Loucy (cell line): ENCODE data around the gene CEP83.

Experiments used
- H2AFZ ChIP-seq: fragments of 200-600 bp; sonication (generic); 2 replicates; pipeline ENCODE4 v1.6.0; 2016; ENCODE audit warnings: antibody characterized with exemption, mild to moderate bottlenecking, low read length, moderate library complexity
- H3F3A ChIP-seq: fragments of 200-600 bp; 2 replicates; pipeline ENCODE4 v1.6.0; 2016; ENCODE audit warnings: antibody characterized with exemption, low read depth, mild to moderate bottlenecking
- H3K27me3 ChIP-seq: fragments of 200-600 bp; sonication (generic); 2 replicates; pipeline ENCODE4 v1.6.1; 2014; ENCODE audit warnings: low read length, mild to moderate bottlenecking; ENCODE audit not compliant: insufficient read depth, poor library complexity, severe bottlenecking
- H3K36me3 ChIP-seq: fragments of 200-600 bp; sonication (generic); 2 replicates; pipeline ENCODE4 v1.6.1; 2016; ENCODE audit warnings: low read length; ENCODE audit not compliant: insufficient read depth
- H3K4me1 ChIP-seq: fragments of 200-600 bp; sonication (generic); 2 replicates; pipeline ENCODE4 v1.5.1; 2014; ENCODE audit warnings: low read length, mild to moderate bottlenecking; ENCODE audit not compliant: insufficient read depth, poor library complexity, severe bottlenecking
- H3K4me2 ChIP-seq: fragments of 200-600 bp; sonication (generic); 2 replicates; pipeline ENCODE4 v1.6.0; 2014; ENCODE audit warnings: antibody characterized with exemption, low read length, low read depth, mild to moderate bottlenecking; ENCODE audit not compliant: poor library complexity, severe bottlenecking
- H3K4me3 ChIP-seq: fragments of 200-600 bp; sonication (generic); 2 replicates; pipeline ENCODE4 v1.5.1; 2014; ENCODE audit warnings: low read length, mild to moderate bottlenecking, mixed read lengths; ENCODE audit not compliant: poor library complexity, severe bottlenecking
- H3K79me2 ChIP-seq: fragments of 200-600 bp; sonication (generic); 2 replicates; pipeline ENCODE4 v1.6.1; 2014; ENCODE audit warnings: low read length; ENCODE audit not compliant: insufficient read depth
- H3K9ac ChIP-seq: fragments of 200-600 bp; sonication (generic); 2 replicates; pipeline ENCODE4 v1.6.0; 2014; ENCODE audit warnings: mild to moderate bottlenecking, low read depth, low read length, moderate library complexity; ENCODE audit not compliant: poor library complexity, severe bottlenecking
- H3K9me2 ChIP-seq: fragments of 200-600 bp; sonication (generic); replicated peaks from 2 replicates; pipeline ENCODE4 v1.6.1; 2016; ENCODE audit warnings: low read depth, low read length, mixed read lengths
- H3K9me3 ChIP-seq: fragments of 200-600 bp; sonication (generic); 2 replicates; pipeline ENCODE4 v1.6.1; 2014; ENCODE audit warnings: mild to moderate bottlenecking, antibody characterized with exemption, low read length, low read depth; ENCODE audit not compliant: insufficient read depth
- H4K20me1 ChIP-seq: fragments of 200-600 bp; sonication (generic); 2 replicates; pipeline ENCODE4 v1.6.0; 2014; ENCODE audit warnings: antibody characterized with exemption, low read length, mild to moderate bottlenecking; ENCODE audit not compliant: insufficient read depth, poor library complexity, severe bottlenecking
- CTCF ChIP-seq: fragments of 200-600 bp; sonication (generic); conservative IDR thresholded peaks from 2 replicates; pipeline ENCODE4 v1.5.1; 2014; ENCODE audit warnings: mild to moderate bottlenecking, antibody characterized with exemption, low read length
- EZH2phosphoT487 ChIP-seq: fragments of 200-600 bp; IDR thresholded peaks from 2 replicates; pipeline ENCODE4 v1.6.1; 2018; ENCODE audit warnings: antibody characterized with exemption, mild to moderate bottlenecking, moderate library complexity, borderline replicate concordance

The CEP83 gene

GRCh38 chr12:94377599-94377998 lies 82.1 kb downstream of the CEP83 start:
- peaks cover 15% of the 10 kb centered on the region for H3K36me3 ChIP-seq
- no peaks in the 10 kb centered on the region for H3K79me2 ChIP-seq
- H4K20me1 ChIP-seq, result no peaks in the 10 kb centered on the region
- no peaks in the 10 kb centered on the region for H3K4me1 ChIP-seq
- H3K4me2 ChIP-seq, result no peak overlapping the region
- no peak overlapping the region for H3K4me3 ChIP-seq
- no peak overlapping the region for H2AFZ ChIP-seq
- no peaks in the 10 kb centered on the region for H3K27me3 ChIP-seq
- no peak overlapping the region for H3K9ac ChIP-seq
- H3K9me2 ChIP-seq, result no peaks in the 10 kb centered on the region
- H3K9me3 ChIP-seq, result no peaks in the 10 kb centered on the region
- no peaks in the 10 kb centered on the region for H3F3A ChIP-seq
- TF ChIP-seq CTCF (no peak), EZH2phosphoT487 (no peak)

- H3K4me2 ChIP-seq, result no peak overlapping the region
- no peak overlapping the region for H2AFZ ChIP-seq
- H3F3A ChIP-seq, result no peaks in the 10 kb centered on the region
- no peaks in the 10 kb centered on the region for H3K27me3 ChIP-seq
- H4K20me1 ChIP-seq, result no peaks in the 10 kb centered on the region
- H3K4me3 ChIP-seq, result no peak overlapping the region
- H3K9me2 ChIP-seq, result no peaks in the 10 kb centered on the region
- no peaks in the 10 kb centered on the region for H3K9me3 ChIP-seq
- H3K79me2 ChIP-seq, result no peaks in the 10 kb centered on the region
- TF ChIP-seq EZH2phosphoT487 (no peak), CTCF (no peak)
- no peaks in the 10 kb centered on the region for H3K4me1 ChIP-seq
- no peak overlapping the region for H3K9ac ChIP-seq
- peaks cover 18% of the 10 kb centered on the region for H3K36me3 ChIP-seq
Measured at GRCh38 chr12:94374124-94374523, 85.5 kb downstream of the CEP83 start.

- peaks cover 10% of the 10 kb centered on the region; the same call in 1 of the 2 replicates for H3K36me3 ChIP-seq
- no peaks in the 10 kb centered on the region for H3F3A ChIP-seq
- no peak overlapping the region for H3K4me2 ChIP-seq
- no peak overlapping the region for H3K4me3 ChIP-seq
- no peaks in the 10 kb centered on the region for H3K9me2 ChIP-seq
- no peaks in the 10 kb centered on the region for H4K20me1 ChIP-seq
- no peaks in the 10 kb centered on the region for H3K9me3 ChIP-seq
- H3K9ac ChIP-seq, result no peak overlapping the region
- H3K27me3 ChIP-seq, result no peaks in the 10 kb centered on the region
- H2AFZ ChIP-seq, result no peak overlapping the region
- no peaks in the 10 kb centered on the region for H3K4me1 ChIP-seq
- no peak for TF ChIP-seq CTCF
- H3K79me2 ChIP-seq, result no peaks in the 10 kb centered on the region
Measured at GRCh38 chr12:94372461-94372860, 87.2 kb downstream of the CEP83 start.
